A549 (cell line): ENCODE data around the gene ERBB2. TPM values are rescaled to one million over a fixed set of nuclear protein-coding genes. Genes with fewer than 3 reads are reported as not detected.
"Not testable (repeated sequence)": the region's sequence is repeated elsewhere in the genome, so short reads cannot be mapped to it uniquely, and the experiment has no call there.

ENCODE experiments used
- ATAC-seq, 2 experiments: fragments of 200-7000 bp in 1 of 2; fragments of >200 bp in 1 of 2; cut with Nextera tagmentation in 1 of 2; cut with Tn5 transposase in 1 of 2; 3 replicates each; pipeline versions ENCODE4 v1.8.0 to v1.9.1; 2018 to 2020; ENCODE audit warnings: mild to moderate bottlenecking in 1 of 2, moderate library complexity in 1 of 2
- CTCF ChIA-PET: fragments of 300-600 bp; sonication (Branson Sonifier 250); formaldehyde crosslinking; extraction: SDS; loops from one replicate; lab custom pipeline; 2021; ENCODE audit warnings: antibody characterized with exemption, inconsistent platforms; lab: Yijun Ruan, JAX
- POLR2A ChIA-PET: fragments of 350-600 bp; formaldehyde crosslinking; extraction: SDS; loops from one replicate; lab custom pipeline; 2021; ENCODE audit warnings: antibody characterized with exemption, inconsistent platforms; lab: Yijun Ruan, JAX
- DNase-seq, 2 experiments: peaks; one replicate each; pipeline versions ENCODE4 v3.0.0 to v3.0.0-alpha.2; 2011 to 2016; ENCODE audit warnings: low read depth in 1 of 2, low spot score in 1 of 2
- FAIRE-seq: peaks from 2 replicates; lab custom pipeline; 2011; peaks lifted over from hg19 to GRCh38; lab: Jason Lieb, UNC
- H3K27ac ChIP-seq, 2 experiments: fragments of >200 bp; sonication (Bioruptor Twin); formaldehyde crosslinking; 3 replicates each; pipeline ENCODE4 v1.5.1; 2016 to 2017
- H3K4me1 ChIP-seq: fragments of >200 bp; sonication (Bioruptor Twin); formaldehyde crosslinking; 3 replicates; pipeline ENCODE4 v1.6.1; 2016
- H3K4me2 ChIP-seq: fragments of >200 bp; sonication (Bioruptor Twin); formaldehyde crosslinking; 3 replicates; pipeline ENCODE4 v1.6.1; 2016
- H3K4me3 ChIP-seq: fragments of >200 bp; sonication (Bioruptor Twin); formaldehyde crosslinking; 3 replicates; pipeline ENCODE4 v1.5.1; 2016
- H3K9me3 ChIP-seq: fragments of >200 bp; sonication (Bioruptor Twin); formaldehyde crosslinking; 3 replicates; pipeline ENCODE4 v1.6.1; 2016
- CBX2 ChIP-seq: fragments of 200-600 bp; sonication (generic); IDR thresholded peaks from 2 replicates; pipeline ENCODE4 v1.6.1; 2016; ENCODE audit warnings: low read depth, mild to moderate bottlenecking, borderline replicate concordance
- CBX8 ChIP-seq: fragments of 200-600 bp; sonication (generic); IDR thresholded peaks from 2 replicates; pipeline ENCODE4 v1.6.1; 2016
- CHD2 ChIP-seq: fragments of 150-350 bp; IDR thresholded peaks from 2 replicates; pipeline ENCODE4 v1.6.1; 2014; ENCODE audit warnings: low read length; ENCODE audit not compliant: partially characterized antibody
- CHD4 ChIP-seq: fragments of 200-600 bp; sonication (generic); IDR thresholded peaks from 2 replicates; pipeline ENCODE4 v1.6.1; 2016; ENCODE audit warnings: antibody characterized with exemption, mild to moderate bottlenecking, borderline replicate concordance
- EHF ChIP-seq: fragments of 250-450 bp; sonication (Bioruptor Pico); IDR thresholded peaks from 2 replicates; pipeline ENCODE4 v1.5.0; 2020; ENCODE audit warnings: mild to moderate bottlenecking
- EHMT2 ChIP-seq: fragments of 200-600 bp; sonication (generic); IDR thresholded peaks from 2 replicates; pipeline ENCODE4 v1.6.1; 2016; ENCODE audit warnings: antibody characterized with exemption, low read depth, mild to moderate bottlenecking, moderate library complexity
- FOXS1 ChIP-seq: fragments of 250-450 bp; sonication (Bioruptor Pico); IDR thresholded peaks from 2 replicates; pipeline ENCODE4 v1.5.0; 2020; ENCODE audit warnings: mild to moderate bottlenecking, moderate library complexity
- JUN ChIP-seq, 2 experiments: fragments of >200 bp; sonication (Bioruptor Twin); formaldehyde crosslinking; IDR thresholded peaks; 2 replicates in 1 of 2; 3 replicates in 1 of 2; pipeline ENCODE4 v1.6.1; 2016 to 2017
- KDM5A ChIP-seq: fragments of 200-600 bp; sonication (generic); IDR thresholded peaks from 2 replicates; pipeline ENCODE4 v1.6.1; 2016; ENCODE audit warnings: antibody characterized with exemption, mild to moderate bottlenecking
- NR3C1 ChIP-seq: fragments of >200 bp; sonication (Bioruptor Twin); formaldehyde crosslinking; IDR thresholded peaks from 3 replicates; pipeline ENCODE4 v1.6.1; 2017
- POLR2A ChIP-seq: IDR thresholded peaks from 2 replicates; pipeline ENCODE4 v1.6.1; 2012; ENCODE audit warnings: mild to moderate bottlenecking, low read length
- POLR2AphosphoS2 ChIP-seq: conservative IDR thresholded peaks from 2 replicates; pipeline ENCODE4 v1.6.1; 2012; ENCODE audit warnings: low read length, improper control_type of control experiment, inconsistent platforms
- RAD21 ChIP-seq, 2 experiments: fragments of >200 bp in 1 of 2; sonication (Bioruptor Twin) in 1 of 2; formaldehyde crosslinking in 1 of 2; IDR thresholded peaks in 1 of 2; conservative IDR thresholded peaks in 1 of 2; 2 replicates in 1 of 2; 3 replicates in 1 of 2; pipeline ENCODE4 v1.6.1; 2012 to 2018; ENCODE audit warnings: inconsistent platforms in 1 of 2
- RARB ChIP-seq: fragments of 250-450 bp; sonication (Bioruptor Pico); IDR thresholded peaks from 2 replicates; pipeline ENCODE4 v1.8.0; 2021; ENCODE audit warnings: mild to moderate bottlenecking, moderate library complexity
- RFX5 ChIP-seq: fragments of 450-650 bp; IDR thresholded peaks from 2 replicates; pipeline ENCODE4 v1.7.1; 2014; ENCODE audit warnings: antibody characterized with exemption, mild to moderate bottlenecking, moderate library complexity
- RNF2 ChIP-seq: fragments of 200-600 bp; sonication (generic); IDR thresholded peaks from 2 replicates; pipeline ENCODE4 v1.6.1; 2016; ENCODE audit warnings: low read depth, mild to moderate bottlenecking, antibody characterized with exemption, moderate library complexity, borderline replicate concordance
- SMC3 ChIP-seq: fragments of >200 bp; sonication (Bioruptor Twin); formaldehyde crosslinking; IDR thresholded peaks from 3 replicates; pipeline ENCODE4 v1.6.1; 2018; ENCODE audit warnings: inconsistent platforms
- SREBF2 ChIP-seq: fragments of 450-650 bp; IDR thresholded peaks from 2 replicates; pipeline ENCODE4 v1.6.1; 2014; ENCODE audit warnings: mild to moderate bottlenecking, moderate library complexity
- TP53 ChIP-seq: fragments of 250-450 bp; sonication (Bioruptor Pico); IDR thresholded peaks from 2 replicates; pipeline ENCODE4 v1.5.0; 2021; ENCODE audit warnings: mild to moderate bottlenecking, moderate library complexity
- ZC3H11A ChIP-seq: fragments of 450-650 bp; IDR thresholded peaks from 2 replicates; pipeline ENCODE4 v1.6.1; 2014; ENCODE audit warnings: antibody characterized with exemption, mild to moderate bottlenecking
- ZSCAN20 ChIP-seq: fragments of 250-450 bp; sonication (Bioruptor Pico); IDR thresholded peaks from 2 replicates; pipeline ENCODE4 v1.8.0; 2022; ENCODE audit warnings: mild to moderate bottlenecking, moderate library complexity
- WGBS: methylation state at CpG from one replicate; pipeline ENCODE4 v1.1.6; 2017; ENCODE audit errors: missing lambda C conversion rate; 5-methylcytosine and 5-hydroxymethylcytosine counted together
- polyA plus RNA-seq, 4 experiments: library from polyadenylated mRNA; depleted of rRNA in 3 of 4; stranded (reverse); fragments of >200 nt; fragmentation: RNase III in 1 of 4; extraction: RNeasy Plus Mini Kit Qiagen cat#74134 plus additional on column Dnase treatment in 1 of 4; gene quantifications; 2 replicates in 3 of 4; 3 replicates in 1 of 4; pipeline ENCODE4 v1.2.3, GENCODE V29; 2011 to 2017
- TF ChIP-seq, protein P1 (sequence below): fragments of 250-450 bp; sonication (Bioruptor Pico); IDR thresholded peaks from 2 replicates; pipeline ENCODE4 v1.5.0; 2020; ENCODE audit warnings: low read depth, mild to moderate bottlenecking, moderate library complexity
- TF ChIP-seq, protein P2 (sequence below): fragments of >200 bp; sonication (Bioruptor Twin); formaldehyde crosslinking; IDR thresholded peaks from 3 replicates; pipeline ENCODE4 v1.6.1; 2016
- TF ChIP-seq, protein P3 (sequence below): IDR thresholded peaks from 2 replicates; pipeline ENCODE4 v1.6.1; 2012; ENCODE audit warnings: low read depth, borderline replicate concordance

The ERBB2 gene
- polyA plus RNA-seq, 2 of the 4 experiments (the other 2 are of a cell fraction): 22.4 to 32.0 TPM

DNA sequence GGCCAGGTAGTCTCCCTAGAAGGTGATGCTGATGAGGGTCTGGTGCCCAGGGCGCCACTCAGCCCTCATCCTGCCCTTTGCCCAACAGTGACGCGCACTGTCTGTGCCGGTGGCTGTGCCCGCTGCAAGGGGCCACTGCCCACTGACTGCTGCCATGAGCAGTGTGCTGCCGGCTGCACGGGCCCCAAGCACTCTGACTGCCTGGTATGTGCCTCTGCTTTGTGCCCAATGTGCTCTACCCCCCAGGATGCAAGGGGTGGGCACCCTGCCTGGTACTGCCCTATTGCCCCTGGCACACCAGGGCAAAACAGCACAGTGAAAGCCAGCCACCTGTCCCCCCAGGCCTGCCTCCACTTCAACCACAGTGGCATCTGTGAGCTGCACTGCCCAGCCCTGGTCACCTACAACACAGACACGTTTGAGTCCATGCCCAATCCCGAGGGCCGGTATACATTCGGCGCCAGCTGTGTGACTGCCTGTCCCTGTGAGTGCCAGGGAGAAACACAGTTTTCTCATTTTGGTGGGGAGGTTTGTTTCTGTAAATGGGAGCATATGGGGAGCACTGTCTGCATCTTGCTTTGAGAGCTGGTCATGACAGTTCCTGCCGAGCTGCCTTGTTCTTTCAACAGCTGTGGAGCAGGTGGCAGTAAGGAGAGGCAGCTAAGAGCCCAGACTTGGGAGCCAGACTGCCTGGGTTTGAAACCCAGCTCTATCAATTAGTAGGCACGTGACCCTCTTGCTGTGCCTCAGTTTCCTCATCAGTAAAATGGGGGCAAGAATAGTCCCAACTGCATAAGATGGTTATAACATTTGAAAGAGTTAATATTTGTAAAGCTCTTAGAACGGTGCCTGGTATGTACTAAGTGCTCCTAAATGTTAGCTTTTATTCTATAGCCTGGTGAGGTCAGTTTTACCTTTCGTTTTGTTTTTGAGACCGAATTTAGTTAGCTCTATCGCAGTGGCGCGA lies 10.4 kb downstream of the ERBB2 start:
- TF ChIP-seq RAD21 (conservative IDR thresholded peaks at IDR 0.05 in 1 of 2, IDR thresholded peaks at IDR 0.05 in 1 of 2) (no peak), SREBF2 (no peak), FOXS1 (CRISPR knock-in tag) (no peak), CBX2 (no peak), SMC3 (no peak), ZSCAN20 (CRISPR knock-in tag) (no peak), EHMT2 (no peak), EHF (CRISPR knock-in tag) (no peak), CHD4 (no peak), RFX5 (no peak), ZC3H11A (no peak), CHD2 (no peak), TP53 (no peak)
- TF ChIP-seq, protein P1, sequence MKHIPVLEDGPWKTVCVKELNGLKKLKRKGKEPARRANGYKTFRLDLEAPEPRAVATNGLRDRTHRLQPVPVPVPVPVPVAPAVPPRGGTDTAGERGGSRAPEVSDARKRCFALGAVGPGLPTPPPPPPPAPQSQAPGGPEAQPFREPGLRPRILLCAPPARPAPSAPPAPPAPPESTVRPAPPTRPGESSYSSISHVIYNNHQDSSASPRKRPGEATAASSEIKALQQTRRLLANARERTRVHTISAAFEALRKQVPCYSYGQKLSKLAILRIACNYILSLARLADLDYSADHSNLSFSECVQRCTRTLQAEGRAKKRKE (CRISPR knock-in tag): no peak
- TF ChIP-seq, protein P2, sequence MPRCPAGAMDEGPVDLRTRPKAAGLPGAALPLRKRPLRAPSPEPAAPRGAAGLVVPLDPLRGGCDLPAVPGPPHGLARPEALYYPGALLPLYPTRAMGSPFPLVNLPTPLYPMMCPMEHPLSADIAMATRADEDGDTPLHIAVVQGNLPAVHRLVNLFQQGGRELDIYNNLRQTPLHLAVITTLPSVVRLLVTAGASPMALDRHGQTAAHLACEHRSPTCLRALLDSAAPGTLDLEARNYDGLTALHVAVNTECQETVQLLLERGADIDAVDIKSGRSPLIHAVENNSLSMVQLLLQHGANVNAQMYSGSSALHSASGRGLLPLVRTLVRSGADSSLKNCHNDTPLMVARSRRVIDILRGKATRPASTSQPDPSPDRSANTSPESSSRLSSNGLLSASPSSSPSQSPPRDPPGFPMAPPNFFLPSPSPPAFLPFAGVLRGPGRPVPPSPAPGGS: no peak
- TF ChIP-seq, protein P3, sequence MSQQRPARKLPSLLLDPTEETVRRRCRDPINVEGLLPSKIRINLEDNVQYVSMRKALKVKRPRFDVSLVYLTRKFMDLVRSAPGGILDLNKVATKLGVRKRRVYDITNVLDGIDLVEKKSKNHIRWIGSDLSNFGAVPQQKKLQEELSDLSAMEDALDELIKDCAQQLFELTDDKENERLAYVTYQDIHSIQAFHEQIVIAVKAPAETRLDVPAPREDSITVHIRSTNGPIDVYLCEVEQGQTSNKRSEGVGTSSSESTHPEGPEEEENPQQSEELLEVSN: no peak
- no peak overlapping the region for H3K4me3 ChIP-seq
- H3K9me3 ChIP-seq: no peaks in the 10 kb centered on the region
- WGBS: 92% methylated on average over 20 of the region's 20 CpGs
- POLR2A ChIA-PET: interaction anchor here (1.1 to 1.5 kb wide), 2 partner anchors 10 to 20 kb away, joined by 3 to 5 read pairs; partner anchors contain the start of genes ERBB2 and MIEN1
- DNase-seq (no peak), ATAC-seq (no peak), FAIRE-seq (no peak)
- CTCF ChIA-PET: interaction anchor here (0.6 to 3.0 kb wide), 8 partner anchors 8 to 88 kb away, joined by 3 to 12 read pairs (median 4); partner anchors contain the start of genes ERBB2, MIEN1 and TCAP
- H3K27ac ChIP-seq: no peak overlapping the region
- H3K4me1 ChIP-seq: peaks cover 10% of the 10 kb centered on the region
- no peak overlapping the region for H3K4me2 ChIP-seq

DNA sequence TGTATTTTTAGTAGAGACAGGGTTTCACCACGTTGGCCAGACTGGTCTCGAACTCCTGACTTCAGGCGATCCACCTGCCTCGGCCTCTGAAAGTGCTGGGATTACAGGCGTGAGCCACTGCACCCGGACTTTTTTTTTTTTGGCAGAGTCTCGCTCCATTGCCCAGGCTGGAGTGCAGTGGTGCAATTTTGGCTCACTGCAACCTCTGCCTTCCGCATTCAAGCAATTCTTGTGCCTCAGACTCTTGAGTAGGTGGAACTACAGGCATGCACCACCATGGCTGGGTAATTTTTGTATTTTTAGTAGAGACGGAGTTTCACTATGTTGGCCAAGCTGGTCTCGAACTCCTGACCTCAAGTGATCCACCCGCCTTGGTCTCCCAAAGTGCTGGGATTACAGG lies 11.2 kb downstream of the ERBB2 start:
- not testable (repeated sequence) for H3K9me3 ChIP-seq, H3K4me3 ChIP-seq, H3K4me1 ChIP-seq, H3K4me2 ChIP-seq, FAIRE-seq, DNase-seq, ATAC-seq, H3K27ac ChIP-seq
- POLR2A ChIA-PET: interaction anchor here (1.1 to 1.5 kb wide), 2 partner anchors 11 to 19 kb away, joined by 3 to 5 read pairs; partner anchors contain the start of genes ERBB2 and MIEN1
- CTCF ChIA-PET: interaction anchor here (0.6 to 3.0 kb wide), 8 partner anchors 8 to 89 kb away, joined by 3 to 12 read pairs (median 4); partner anchors contain the start of genes ERBB2, MIEN1 and TCAP
- WGBS: 92% methylated on average over 11 of the region's 11 CpGs

DNA sequence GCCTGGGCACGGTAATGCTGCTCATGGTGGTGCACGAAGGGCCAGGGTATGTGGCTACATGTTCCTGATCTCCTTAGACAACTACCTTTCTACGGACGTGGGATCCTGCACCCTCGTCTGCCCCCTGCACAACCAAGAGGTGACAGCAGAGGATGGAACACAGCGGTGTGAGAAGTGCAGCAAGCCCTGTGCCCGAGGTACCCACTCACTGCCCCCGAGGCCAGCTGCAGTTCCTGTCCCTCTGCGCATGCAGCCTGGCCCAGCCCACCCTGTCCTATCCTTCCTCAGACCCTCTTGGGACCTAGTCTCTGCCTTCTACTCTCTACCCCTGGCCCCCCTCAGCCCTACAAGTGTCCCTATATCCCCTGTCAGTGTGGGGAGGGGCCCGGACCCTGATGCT lies 12.0 kb downstream of the ERBB2 start:
- H3K9me3 ChIP-seq: no peaks in the 10 kb centered on the region
- TF ChIP-seq RNF2 (no peak), POLR2A (no peak), NR3C1 (no peak), FOXS1 (CRISPR knock-in tag) (no peak), JUN (IDR thresholded peaks at IDR 0.05) (no peak), SMC3 (no peak), RARB (no peak), KDM5A (no peak), CBX8 (no peak), POLR2AphosphoS2 (no peak), CHD2 (no peak)
- TF ChIP-seq, protein P2: no peak
- TF ChIP-seq, all 56 proteins: peak for 0
- FAIRE-seq (no peak), DNase-seq (no peak), ATAC-seq (no peak)
- CTCF ChIA-PET: interaction anchor here (3.0 kb wide), 1 partner anchor 18 kb away, joined by 12 read pairs; the partner anchor contains the start of gene MIEN1
- Histone ChIP-seq H3K27ac (no peak overlapping the region), H3K4me2 (no peak overlapping the region), H3K4me1 (no peaks in the 10 kb centered on the region), H3K4me3 (no peak overlapping the region)
- WGBS: 90% methylated on average over 10 of the region's 10 CpGs
- POLR2A ChIA-PET: no interaction called here
